Activated CD8-positive, alpha-beta memory T cell treated with anti-CD3 and anti-CD28 coated beads, Interleukin-2, amount 10 ng/mL, durations not matched to agents 7 days and 5 days (primary cell): ENCODE results near the gene KIFC1. TPM values are rescaled to one million over a fixed set of nuclear protein-coding genes. Genes with fewer than 3 reads are reported as not detected.
"Not testable (repeated sequence)": the region's sequence is repeated elsewhere in the genome, so short reads cannot be mapped to it uniquely, and the experiment has no call there.

Experiments used
- ATAC-seq: fragments of 150-1000 bp; cut with Tn5 transposase; one replicate; pipeline ENCODE4 v1.10.0; 2021; ENCODE audit warnings: moderate library complexity
- CTCF ChIA-PET: fragments of 350-600 bp; sonication (Branson Sonifier 250); formaldehyde crosslinking; loops from one replicate; lab custom pipeline; 2021; ENCODE audit warnings: antibody characterized with exemption; lab: Charles Lee
- DNase-seq: peaks from one replicate; pipeline ENCODE4 v3.0.0-alpha.2; 2020
- H3K27ac Mint-ChIP-seq: one replicate; pipeline ENCODE4 v1.8.0; 2021; ENCODE audit warnings: mild to moderate bottlenecking, mixed read lengths
- H3K27me3 Mint-ChIP-seq: one replicate; pipeline ENCODE4 v1.8.0; 2021; ENCODE audit warnings: mixed read lengths
- H3K36me3 Mint-ChIP-seq: one replicate; pipeline ENCODE4 v1.8.0; 2021; ENCODE audit warnings: mild to moderate bottlenecking, mixed read lengths
- H3K4me1 Mint-ChIP-seq: one replicate; pipeline ENCODE4 v1.8.0; 2021; ENCODE audit warnings: mixed read lengths
- H3K4me3 Mint-ChIP-seq: one replicate; pipeline ENCODE4 v1.8.0; 2021; ENCODE audit warnings: mild to moderate bottlenecking, moderate library complexity, mixed read lengths
- H3K9me3 Mint-ChIP-seq: one replicate; pipeline ENCODE4 v1.8.0; 2022; ENCODE audit warnings: low read depth, mixed read lengths
- total RNA-seq, 2 experiments: library from RNA; stranded (reverse); gene quantifications; one replicate each; pipeline ENCODE4 v1.2.3, GENCODE V29; 2021

Gene KIFC1
- total RNA-seq, 2 experiments from 2014 or later: 133 to 187 TPM

- DNase-seq (no peak), ATAC-seq (no peak)
- Mint-ChIP-seq H3K27ac (no peak overlapping the region), H3K27me3 (peaks cover 3% of the 10 kb centered on the region), H3K9me3 (no peaks in the 10 kb centered on the region), H3K36me3 (no peaks in the 10 kb centered on the region), H3K4me3 (no peak overlapping the region), H3K4me1 (no peaks in the 10 kb centered on the region)
- CTCF ChIA-PET: no interaction called here
These were observed 8.0 kb upstream of the KIFC1 start for GRCh38 chr6:33383427-33384185.

- no peaks in the 10 kb centered on the region for H3K4me1 Mint-ChIP-seq
- CTCF ChIA-PET: no interaction called here
These were observed 7.0 kb upstream of the KIFC1 start for GRCh38 chr6:33384581-33385020.

GRCh38 chr6:33390173-33390572, 1.4 kb upstream of the KIFC1 start:
- Mint-ChIP-seq H3K27ac (peak overlapping the region; percentile 43), H3K4me1 (peaks cover 33% of the 10 kb centered on the region), H3K27me3 (no peaks in the 10 kb centered on the region), H3K4me3 (peak overlapping the region; percentile 99), H3K36me3 (peaks cover 23% of the 10 kb centered on the region), H3K9me3 (no peaks in the 10 kb centered on the region)
- DNase-seq (no peak), ATAC-seq (no peak)
- CTCF ChIA-PET: interaction anchor here (0.8 to 2.0 kb wide), 14 partner anchors 11 to 218 kb away, joined by 3 to 18 read pairs (median 5); partner anchors contain the start of genes B3GALT4, BAK1, RGL2 and RPS18

More at GRCh38 chr6:33384581-33385020, 7.0 kb upstream of the KIFC1 start:
- Mint-ChIP-seq H3K4me3 (no peak overlapping the region), H3K27me3 (peaks cover 3% of the 10 kb centered on the region), H3K36me3 (no peaks in the 10 kb centered on the region), H3K27ac (no peak overlapping the region), H3K9me3 (no peaks in the 10 kb centered on the region)
- no peak for DNase-seq
- ATAC-seq: no peak

- Mint-ChIP-seq H3K36me3 (peaks cover 27% of the 10 kb centered on the region), H3K9me3 (no peaks in the 10 kb centered on the region), H3K4me3 (peak overlapping the region; percentile 99), H3K4me1 (peaks cover 38% of the 10 kb centered on the region), H3K27ac (peak overlapping the region; percentile 95), H3K27me3 (no peaks in the 10 kb centered on the region)
- ATAC-seq (no peak), DNase-seq (no peak)
- CTCF ChIA-PET: interaction anchor here (0.7 to 2.0 kb wide), 22 partner anchors 10 to 306 kb away, joined by 3 to 18 read pairs (median 4); partner anchors contain the start of genes B3GALT4, BAK1, RGL2 and RPS18
These were observed 801 bp upstream of the KIFC1 start for GRCh38 chr6:33390767-33391277.

GRCh38 chr6:33391922-33392594, 435 bp downstream of the KIFC1 start:
- ATAC-seq: peak; percentile 17
- DNase-seq: no peak
- peaks cover 44% of the 10 kb centered on the region for H3K4me1 Mint-ChIP-seq
- H3K27me3 Mint-ChIP-seq: no peaks in the 10 kb centered on the region
- no peaks in the 10 kb centered on the region for H3K9me3 Mint-ChIP-seq
- peak overlapping the region; percentile 99 for H3K4me3 Mint-ChIP-seq
- H3K27ac Mint-ChIP-seq: peak overlapping the region; percentile 95
- CTCF ChIA-PET: interaction anchor here (1.0 to 1.4 kb wide), 5 partner anchors 18 to 48 kb away, joined by 3 to 4 read pairs (median 3); partner anchors contain the start of gene CUTA
- peaks cover 29% of the 10 kb centered on the region for H3K36me3 Mint-ChIP-seq

GRCh38 chr6:33392595-33392948, 949 bp downstream of the KIFC1 start:
- DNase-seq (no peak), ATAC-seq (no peak)
- Mint-ChIP-seq H3K4me1 (peaks cover 46% of the 10 kb centered on the region), H3K36me3 (peaks cover 32% of the 10 kb centered on the region), H3K27me3 (no peaks in the 10 kb centered on the region), H3K4me3 (peak overlapping the region; percentile 99), H3K9me3 (no peaks in the 10 kb centered on the region), H3K27ac (peak overlapping the region; percentile 95)
- CTCF ChIA-PET: interaction anchor here (1.0 to 1.4 kb wide), 5 partner anchors 17 to 48 kb away, joined by 3 to 4 read pairs (median 3); partner anchors contain the start of gene CUTA

- ATAC-seq (no peak), DNase-seq (no peak)
- CTCF ChIA-PET: interaction anchor here (1.0 to 1.4 kb wide), 4 partner anchors 17 to 49 kb away, joined by 3 to 4 read pairs (median 3); partner anchors contain the start of gene CUTA
- Mint-ChIP-seq H3K4me1 (peaks cover 49% of the 10 kb centered on the region), H3K9me3 (no peaks in the 10 kb centered on the region), H3K36me3 (peaks cover 35% of the 10 kb centered on the region), H3K4me3 (peak overlapping the region; percentile 99), H3K27ac (peak overlapping the region; percentile 95), H3K27me3 (no peaks in the 10 kb centered on the region)
These were observed 1.4 kb downstream of the KIFC1 start for GRCh38 chr6:33392979-33393378.

GRCh38 chr6:33397541-33397940, 5.9 kb downstream of the KIFC1 start:
- ATAC-seq: no peak
- H3K4me1 Mint-ChIP-seq: peaks cover 41% of the 10 kb centered on the region
- DNase-seq: no peak
- H3K9me3 Mint-ChIP-seq: no peaks in the 10 kb centered on the region
- H3K27me3 Mint-ChIP-seq: no peaks in the 10 kb centered on the region
- H3K27ac Mint-ChIP-seq: no peak overlapping the region
- H3K36me3 Mint-ChIP-seq: peaks cover 57% of the 10 kb centered on the region
- CTCF ChIA-PET: interaction anchor here (1.6 kb wide), 1 partner anchor 149 kb away, joined by 3 read pairs; no protein-coding TSS in a partner anchor
- no peak overlapping the region for H3K4me3 Mint-ChIP-seq

GRCh38 chr6:33398601-33399000, 7.0 kb downstream of the KIFC1 start:
- CTCF ChIA-PET: interaction anchor here (1.6 kb wide), 1 partner anchor 150 kb away, joined by 3 read pairs; no protein-coding TSS in a partner anchor
- H3K27ac Mint-ChIP-seq, H3K27me3 Mint-ChIP-seq, DNase-seq, H3K9me3 Mint-ChIP-seq, H3K4me3 Mint-ChIP-seq, ATAC-seq: not testable (repeated sequence)
- Mint-ChIP-seq H3K36me3 (peaks cover 60% of the 10 kb centered on the region), H3K4me1 (peaks cover 36% of the 10 kb centered on the region)

- H3K27ac Mint-ChIP-seq, DNase-seq, CTCF ChIA-PET, H3K4me3 Mint-ChIP-seq, H3K27me3 Mint-ChIP-seq, ATAC-seq, H3K9me3 Mint-ChIP-seq: not testable (repeated sequence)
- H3K4me1 Mint-ChIP-seq: peaks cover 37% of the 10 kb centered on the region
- peaks cover 64% of the 10 kb centered on the region for H3K36me3 Mint-ChIP-seq
These were observed 8.3 kb downstream of the KIFC1 start for GRCh38 chr6:33399881-33400280.

- no peaks in the 10 kb centered on the region for H3K27me3 Mint-ChIP-seq
- no peak overlapping the region for H3K27ac Mint-ChIP-seq
- no peaks in the 10 kb centered on the region for H3K9me3 Mint-ChIP-seq
- ATAC-seq (no peak), DNase-seq (no peak)
- H3K4me3 Mint-ChIP-seq: no peak overlapping the region
- H3K36me3 Mint-ChIP-seq: peaks cover 76% of the 10 kb centered on the region
- CTCF ChIA-PET: no interaction called here
- H3K4me1 Mint-ChIP-seq: peaks cover 38% of the 10 kb centered on the region
These were observed 13.3 kb downstream of the KIFC1 start for GRCh38 chr6:33404884-33405283.

GRCh38 chr6:33405386-33405940, 13.8 kb downstream of the KIFC1 start:
- H3K36me3 Mint-ChIP-seq: peaks cover 71% of the 10 kb centered on the region
- H3K27me3 Mint-ChIP-seq: no peaks in the 10 kb centered on the region
- no peak overlapping the region for H3K4me3 Mint-ChIP-seq
- peak overlapping the region; percentile 46 for H3K27ac Mint-ChIP-seq
- CTCF ChIA-PET: interaction anchor here (0.7 kb wide), 1 partner anchor 10 kb away, joined by 3 read pairs; no protein-coding TSS in a partner anchor
- peaks cover 37% of the 10 kb centered on the region for H3K4me1 Mint-ChIP-seq
- ATAC-seq (no peak), DNase-seq (peak; percentile 57)
- no peaks in the 10 kb centered on the region for H3K9me3 Mint-ChIP-seq

- Mint-ChIP-seq H3K4me3 (no peak overlapping the region), H3K36me3 (peaks cover 67% of the 10 kb centered on the region), H3K9me3 (no peaks in the 10 kb centered on the region), H3K4me1 (peaks cover 37% of the 10 kb centered on the region), H3K27ac (no peak overlapping the region), H3K27me3 (no peaks in the 10 kb centered on the region)
- ATAC-seq (no peak), DNase-seq (no peak)
- CTCF ChIA-PET: no interaction called here
These were observed 14.5 kb downstream of the KIFC1 start for GRCh38 chr6:33406126-33406525.
